GM19324 (cell line): ENCODE results near the gene GALNT18.

Experiments
- ATAC-seq: cut with Tn5 transposase; IDR thresholded peaks from one replicate; pipeline ENCODE4 v1.9.1; 2021; ENCODE audit warnings: mild to moderate bottlenecking, moderate library complexity; ENCODE audit not compliant: unreplicated experiment, low FRiP score

GALNT18 gene

GRCh38 chr11:11621573-11622339, at the start of gene GALNT18:
TSS of gene GALNT18 (minus strand) at chr11:11622005.
- peak; percentile 96 for ATAC-seq

GRCh38 chr11:11670574-11670973, 48.8 kb upstream of the GALNT18 start:
- ATAC-seq = no peak

- no peak for ATAC-seq
Observed at GRCh38 chr11:11669233-11669846, 47.5 kb upstream of the GALNT18 start.

- no peak for ATAC-seq
Observed at GRCh38 chr11:11668781-11669180, 47.0 kb upstream of the GALNT18 start.

GRCh38 chr11:11668274-11668673, 46.5 kb upstream of the GALNT18 start:
- no peak for ATAC-seq

GRCh38 chr11:11667056-11667455, 45.3 kb upstream of the GALNT18 start:
- ATAC-seq = no peak

- ATAC-seq = no peak
Observed at GRCh38 chr11:11665407-11665806, 43.6 kb upstream of the GALNT18 start.

- ATAC-seq = no peak
Observed at GRCh38 chr11:11663907-11664306, 42.1 kb upstream of the GALNT18 start.

GRCh38 chr11:11662578-11662977, 40.8 kb upstream of the GALNT18 start:
- no peak for ATAC-seq

- no peak for ATAC-seq
Observed at GRCh38 chr11:11661326-11662040, 39.7 kb upstream of the GALNT18 start.

GRCh38 chr11:11660363-11660740, 38.5 kb upstream of the GALNT18 start:
- ATAC-seq = no peak

- ATAC-seq = no peak
Observed at GRCh38 chr11:11659567-11660362, 38.0 kb upstream of the GALNT18 start.

GRCh38 chr11:11657218-11657955, 35.6 kb upstream of the GALNT18 start:
- no peak for ATAC-seq

- ATAC-seq = no peak
Observed at GRCh38 chr11:11641581-11641980, 19.8 kb upstream of the GALNT18 start.

- ATAC-seq = no peak
Observed at GRCh38 chr11:11640996-11641395, 19.2 kb upstream of the GALNT18 start.

GRCh38 chr11:11640152-11640551, 18.3 kb upstream of the GALNT18 start:
- ATAC-seq = no peak

- no peak for ATAC-seq
Observed at GRCh38 chr11:11636671-11637070, 14.9 kb upstream of the GALNT18 start.

GRCh38 chr11:11635443-11635842, 13.6 kb upstream of the GALNT18 start:
- no peak for ATAC-seq

- ATAC-seq = no peak
Observed at GRCh38 chr11:11629368-11629767, 7.6 kb upstream of the GALNT18 start.

GRCh38 chr11:11628651-11629050, 6.8 kb upstream of the GALNT18 start:
- no peak for ATAC-seq
